ENCODE measurements around the gene CFAP99. TPM values are rescaled to one million over a fixed set of nuclear protein-coding genes. Genes with fewer than 3 reads are reported as not detected.

The CFAP99 gene
- total and polyA plus RNA-seq, 9 of the 15 experiments (the other 6 are each of a cell fraction or from before 2014, with no cell fraction given), result 0.07 to 0.18 (median 0.09) TPM; not detected in 6

- Histone ChIP-seq H4K20me1 (replicated peaks; ENCODE audit: control insufficient read depth, insufficient read depth, low read length) (peaks cover 13% of the 10 kb centered on the region), H3K27me3 (ENCODE audit: control insufficient read depth in 2 of 2, insufficient read depth in 2 of 2, low read length in 2 of 2) (no peaks in the 10 kb centered on the region), H2AFZ (ENCODE audit: low read depth, low read length) (no peak overlapping the region), H3K27ac (ENCODE audit: extremely low read depth, low read depth, low read length) (no peak overlapping the region; the same call in 2 of the 3 replicates), H3K36me3 (ENCODE audit: control insufficient read depth, insufficient read depth, low read length) (peaks cover 87% of the 10 kb centered on the region), H3K9me1 (ENCODE audit: control insufficient read depth, insufficient read depth, low read length) (no peaks in the 10 kb centered on the region), H3K4me1 (replicated peaks in 1 of 2; ENCODE audit: control insufficient read depth in 2 of 2, insufficient read depth in 2 of 2, low read length in 2 of 2) (no peaks in the 10 kb centered on the region), H3K79me2 (ENCODE audit: control insufficient read depth, insufficient read depth, low read length) (peaks cover 41% of the 10 kb centered on the region), H3K4me2 (ENCODE audit: insufficient read depth, low read length) (no peak overlapping the region), H3K9me3 (replicated peaks; ENCODE audit: control insufficient read depth, insufficient read depth, low read depth, low read length) (no peaks in the 10 kb centered on the region), H3K4me3 (no peak overlapping the region), H3K9ac (ENCODE audit: insufficient read depth in 1 of 2, low read depth in 2 of 2, low read length in 2 of 2) (no peak overlapping the region)
- no TSS peak for BruUV-seq (replicated peaks)
- no peak for FAIRE-seq
- WGBS (ENCODE audit: insufficient coverage, low coverage, missing lambda C conversion rate), result 82% methylated on average over 3 of the region's 3 CpGs
- in situ Hi-C loops (cut with MboI) (no loop called here), intact Hi-C loops (cut with micrococcal nuclease) (no loop called here)
- no peak for DNase-seq (ENCODE audit: extremely low read depth in 1 of 4, low spot score in 3 of 4)
- no peak for ATAC-seq
- CTCF ChIA-PET (ENCODE audit: low intra/inter-chr PET ratio), result no interaction called here
- POLR2A ChIA-PET, result no interaction called here
- TF ChIP-seq MXD1 (CRISPR knock-in tag; IDR thresholded peaks at IDR 0.05; ENCODE audit: borderline replicate concordance, poor library complexity, severe bottlenecking) (no peak), RUNX1 (IDR thresholded peaks at IDR 0.05; ENCODE audit: low read depth) (no peak), ZNF134 (CRISPR knock-in tag; conservative IDR thresholded peaks at IDR 0.05) (no peak)
Observed at GRCh38 chr4:2494992-2495391, 76.2 kb downstream of the CFAP99 start.

GRCh38 chr4:2497324-2497723 lies 78.6 kb downstream of the CFAP99 start:
- FAIRE-seq, result no peak
- TF ChIP-seq SPI1 (IDR thresholded peaks at IDR 0.05; ENCODE audit: borderline replicate concordance, low read depth, low read length) (no peak), ZNF639 (CRISPR knock-in tag; conservative IDR thresholded peaks at IDR 0.05 in 1 of 2, IDR thresholded peaks at IDR 0.05 in 1 of 2) (no peak), HMGXB4 (CRISPR knock-in tag; IDR thresholded peaks at IDR 0.05) (no peak), DPF2 (IDR thresholded peaks at IDR 0.05) (no peak)

More at GRCh38 chr4:2497324-2497723, 78.6 kb downstream of the CFAP99 start:
- H4K20me1 ChIP-seq (replicated peaks; ENCODE audit: control insufficient read depth, insufficient read depth, low read length), result peaks cover 12% of the 10 kb centered on the region
- H3K79me2 ChIP-seq (ENCODE audit: control insufficient read depth, insufficient read depth, low read length), result peaks cover 35% of the 10 kb centered on the region
- no TSS peak for BruUV-seq (replicated peaks)
- no peak overlapping the region for H3K4me3 ChIP-seq
- no peaks in the 10 kb centered on the region for H3K4me1 ChIP-seq (replicated peaks in 1 of 2; ENCODE audit: control insufficient read depth in 2 of 2, insufficient read depth in 2 of 2, low read length in 2 of 2)
- intact Hi-C loops (cut with micrococcal nuclease), result no loop called here
- ChIA-PET CTCF (ENCODE audit: low intra/inter-chr PET ratio) (interaction anchor here (0.5 kb wide), 1 partner anchor 27 kb away, joined by 3 read pairs; no protein-coding TSS in a partner anchor), POLR2A (interaction anchor here (0.8 to 1.1 kb wide), 3 partner anchors 12 to 26 kb away, joined by 3 read pairs; no protein-coding TSS in a partner anchor)
- 100% methylated on average over 4 of the region's 4 CpGs for WGBS (ENCODE audit: insufficient coverage, low coverage, missing lambda C conversion rate)
- peaks cover 89% of the 10 kb centered on the region for H3K36me3 ChIP-seq (ENCODE audit: control insufficient read depth, insufficient read depth, low read length)
- no peaks in the 10 kb centered on the region for H3K27me3 ChIP-seq (ENCODE audit: control insufficient read depth in 2 of 2, insufficient read depth in 2 of 2, low read length in 2 of 2)
- DNase-seq (ENCODE audit: extremely low read depth in 1 of 4, low spot score in 3 of 4), result no peak
- H3K9ac ChIP-seq (ENCODE audit: insufficient read depth in 1 of 2, low read depth in 2 of 2, low read length in 2 of 2), result no peak overlapping the region
- ATAC-seq, result no peak
- no peak overlapping the region for H2AFZ ChIP-seq (ENCODE audit: low read depth, low read length)
- no peak overlapping the region for H3K27ac ChIP-seq (ENCODE audit: extremely low read depth, low read depth, low read length)
- in situ Hi-C loops (cut with MboI), result no loop called here
- no peaks in the 10 kb centered on the region for H3K9me1 ChIP-seq (ENCODE audit: control insufficient read depth, insufficient read depth, low read length)
- H3K9me3 ChIP-seq (replicated peaks; ENCODE audit: control insufficient read depth, insufficient read depth, low read depth, low read length), result no peaks in the 10 kb centered on the region
- H3K4me2 ChIP-seq (ENCODE audit: insufficient read depth, low read length), result no peak overlapping the region

All from K562 (cell line).